B cell (primary cell): ENCODE data around the gene RAB43. TPM values are rescaled to one million over a fixed set of nuclear protein-coding genes. Genes with fewer than 3 reads are reported as not detected.

Experiments used
- ATAC-seq: fragments of 200-7000 bp; cut with Tn5 transposase; one replicate; pipeline ENCODE4 v1.10.0; 2021; ENCODE audit warnings: low read depth, mild to moderate bottlenecking, moderate number of reproducible peaks, moderate library complexity
- CTCF ChIA-PET: fragments of 350-600 bp; sonication (Branson Sonifier 250); formaldehyde crosslinking; loops from one replicate; lab custom pipeline; 2021; ENCODE audit warnings: antibody characterized with exemption, inconsistent platforms; lab: Charles Lee
- POLR2A ChIA-PET: fragments of 350-600 bp; sonication (Branson Sonifier 250); formaldehyde crosslinking; loops from one replicate; lab custom pipeline; 2021; ENCODE audit warnings: antibody characterized with exemption; lab: Charles Lee
- DNase-seq: peaks from one replicate; pipeline ENCODE4 v3.0.0; 2013
- H2AFZ ChIP-seq: 2 replicates; pipeline ENCODE4 v1.6.1; 2012; ENCODE audit warnings: mild to moderate bottlenecking, low read depth, low read length; ENCODE audit not compliant: insufficient read depth, poor library complexity, severe bottlenecking
- H3K27ac ChIP-seq, 2 donors: 1 replicate in 1 of 2; 2 replicates in 1 of 2; pipeline ENCODE4 v1.5.1; 2012 to 2013; ENCODE audit warnings: low read length in 2 of 2, mild to moderate bottlenecking in 2 of 2, moderate library complexity in 1 of 2
- H3K27me3 ChIP-seq, 4 experiments: fragments of 200-600 bp in 1 of 4; sonication (generic) in 1 of 4; replicated peaks in 1 of 4; 1 replicate in 2 of 4; 2 replicates in 2 of 4; pipeline versions ENCODE4 v1.6.1 to v1.7.0; 2013 to 2016; ENCODE audit warnings: low read length in 3 of 4, mild to moderate bottlenecking in 2 of 4, mixed read lengths in 1 of 4, moderate library complexity in 1 of 4; ENCODE audit not compliant: insufficient read depth in 4 of 4, control insufficient read depth in 3 of 4; ENCODE audit errors: control extremely low read depth in 1 of 4
- H3K36me3 ChIP-seq, 2 experiments: replicated peaks in 1 of 2; 1 replicate in 1 of 2; 2 replicates in 1 of 2; pipeline versions ENCODE4 v1.6.1 to v1.7.1; 2013; ENCODE audit warnings: low read length in 1 of 2; ENCODE audit not compliant: insufficient read depth in 2 of 2, control insufficient read depth in 1 of 2; ENCODE audit errors: control extremely low read depth in 1 of 2, extremely low read depth in 1 of 2
- H3K4me1 ChIP-seq, 2 donors: fragments of 200-600 bp in 1 of 2; sonication (generic) in 1 of 2; 1 replicate in 1 of 2; 2 replicates in 1 of 2; pipeline versions ENCODE4 v1.5.1 to v1.6.1; 2013 to 2017; ENCODE audit warnings: low read length in 2 of 2; ENCODE audit not compliant: control insufficient read depth in 2 of 2, insufficient read depth in 2 of 2
- H3K4me2 ChIP-seq: replicated peaks from 2 replicates; pipeline ENCODE3; 2012; ENCODE audit warnings: mild to moderate bottlenecking, low read depth, low read length; ENCODE audit not compliant: poor library complexity, severe bottlenecking
- H3K4me3 ChIP-seq, 5 experiments: fragments of 200-600 bp in 1 of 5; sonication (generic) in 1 of 5; 1 replicate in 3 of 5; 2 replicates in 2 of 5; pipeline versions ENCODE4 v1.5.1 to v1.7.0; 2011 to 2016; ENCODE audit warnings: low read length in 4 of 5, mild to moderate bottlenecking in 4 of 5, low read depth in 2 of 5, control low read depth in 1 of 5, moderate library complexity in 1 of 5; ENCODE audit not compliant: insufficient read depth in 1 of 5; ENCODE audit errors: control extremely low read depth in 1 of 5, extremely low read depth in 1 of 5
- H3K79me2 ChIP-seq: fragments of 200-600 bp; sonication (generic); one replicate; pipeline ENCODE4 v1.6.0; 2016; ENCODE audit warnings: low read length; ENCODE audit not compliant: control insufficient read depth, insufficient read depth
- H3K9ac ChIP-seq: fragments of 200-600 bp; sonication (generic); 2 replicates; pipeline ENCODE4 v1.6.1; 2017; ENCODE audit warnings: mild to moderate bottlenecking, low read length, moderate library complexity
- H3K9me3 ChIP-seq, 3 donors: one replicate each; pipeline versions ENCODE4 v1.6.1 to v1.7.1; 2013; ENCODE audit warnings: low read length in 2 of 3; ENCODE audit not compliant: control insufficient read depth in 2 of 3, insufficient read depth in 1 of 3; ENCODE audit errors: control extremely low read depth in 1 of 3
- H4K20me1 ChIP-seq: 2 replicates; pipeline ENCODE4 v1.6.0; 2012; ENCODE audit warnings: mild to moderate bottlenecking, low read length; ENCODE audit not compliant: insufficient read depth, control insufficient read depth, poor library complexity, severe bottlenecking
- H3K27ac Mint-ChIP-seq: one replicate; pipeline ENCODE4 v1.8.0; 2021; ENCODE audit warnings: mixed read lengths
- H3K27me3 Mint-ChIP-seq: one replicate; pipeline ENCODE4 v1.8.0; 2021; ENCODE audit warnings: mixed read lengths
- H3K4me1 Mint-ChIP-seq: one replicate; pipeline ENCODE4 v1.8.0; 2021; ENCODE audit warnings: mixed read lengths
- H3K4me3 Mint-ChIP-seq: one replicate; pipeline ENCODE4 v1.8.0; 2021; ENCODE audit warnings: mixed read lengths
- H3K9me3 Mint-ChIP-seq: one replicate; pipeline ENCODE4 v1.8.0; 2022; ENCODE audit warnings: mixed read lengths; ENCODE audit not compliant: insufficient read depth
- EZH2 ChIP-seq: IDR thresholded peaks from 2 replicates; pipeline ENCODE4 v1.6.1; 2012; ENCODE audit warnings: borderline replicate concordance, low read depth, mild to moderate bottlenecking, moderate library complexity, low read length; ENCODE audit not compliant: insufficient read depth, poor library complexity, severe bottlenecking
- WGBS: methylation state at CpG from one replicate; pipeline ENCODE4 v1.1.5; 2013; ENCODE audit warnings: missing lambda C conversion rate; ENCODE audit not compliant: insufficient coverage; 5-methylcytosine and 5-hydroxymethylcytosine counted together
- intact Hi-C: fragments of 100-400 bp; cut with micrococcal nuclease; formaldehyde crosslinking; loops from one replicate; pipeline ENCODE4 v1.10.0; 2022
- polyA plus RNA-seq: library from polyadenylated mRNA; depleted of rRNA; stranded (reverse); fragments of >200 nt; gene quantifications from 2 replicates; pipeline ENCODE4 v1.2.3, GENCODE V29; 2012
- total RNA-seq, 2 donors: library from RNA; stranded (reverse); fragments of 120-200 nt in 1 of 2; gene quantifications; 1 replicate in 1 of 2; 2 replicates in 1 of 2; pipeline versions ENCODE4 v1.2.3 to v1.2.4, GENCODE V29; 2013 to 2022
- TF ChIP-seq, protein P1 (sequence below): fragments of 200-600 bp; IDR thresholded peaks from one replicate; pipeline ENCODE4 v1.8.0; 2022; ENCODE audit warnings: antibody characterized with exemption, mild to moderate bottlenecking

RAB43 gene
- total and polyA plus RNA-seq, 2 donors (not counting 1 experiment from before 2014, with no cell fraction given): 7.6 to 14.3 TPM

DNA sequence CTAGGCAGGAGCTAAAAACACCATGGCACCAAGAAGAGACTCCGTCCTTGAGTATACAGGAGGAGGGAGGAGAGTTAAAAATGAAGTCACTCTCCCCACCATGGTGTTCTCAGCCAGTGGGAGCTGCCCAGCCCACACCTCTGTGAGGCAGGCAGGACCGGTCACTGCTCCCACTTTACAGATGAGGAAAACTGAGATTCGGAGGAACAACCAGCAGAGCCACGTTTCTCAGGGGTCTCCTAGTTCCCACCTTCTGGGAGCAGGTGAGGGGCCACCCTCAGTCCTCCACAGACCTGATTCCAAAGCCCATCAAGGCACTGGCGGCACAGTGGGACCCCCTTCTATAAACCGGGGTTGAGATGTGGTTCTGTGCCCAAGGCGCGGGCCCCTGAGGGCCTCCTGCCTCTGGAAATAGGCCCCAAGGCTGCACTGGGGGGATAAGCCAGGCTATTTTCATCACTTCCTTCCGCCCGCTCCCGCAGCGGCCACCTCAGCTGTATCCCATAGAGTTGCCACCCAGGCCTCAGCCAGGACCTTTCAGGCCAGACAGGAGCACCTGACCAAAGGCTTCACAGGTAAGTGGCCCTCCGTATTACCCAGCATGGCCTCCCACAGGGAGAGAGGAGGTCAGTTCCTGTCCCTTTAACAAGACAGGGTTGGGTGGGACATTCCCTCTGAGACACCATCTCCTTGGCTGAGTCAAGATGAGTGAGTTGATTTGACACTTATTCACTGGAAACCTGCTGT is 61.2 kb downstream of the RAB43 start, which contains the start of gene GP9:
TSS of gene GP9 (plus strand) at position 504 of the 747 bp plus-strand sequence. CDS start 961 bp downstream, outside the sequence.
- no peak within 1 kb of the TSS for H3K27ac Mint-ChIP-seq
- no peak for DNase-seq

More for the DNA sequence above, 61.2 kb downstream of the RAB43 start, which contains the start of gene GP9:
- Histone ChIP-seq H4K20me1 (no peaks in the 10 kb centered on the region), H3K27ac (no peak within 1 kb of the TSS), H2AFZ (no peak within 1 kb of the TSS), H3K4me1 (peaks cover 3 to 18% of the 10 kb centered on the region in 2 donors), H3K9me3 (peaks cover 0 to 4% (median 0%) of the 10 kb centered on the region in 3 donors), H3K79me2 (no peaks in the 10 kb centered on the region), H3K4me2 (no peak within 1 kb of the TSS), H3K9ac (no peak within 1 kb of the TSS), H3K36me3 (no peaks in the 10 kb centered on the region), H3K4me3 (no peak within 1 kb of the TSS), H3K27me3 (peaks cover 0 to 36% (median 7%) of the 10 kb centered on the region in 4 experiments)
- no peak within 1 kb of the TSS for H3K4me3 Mint-ChIP-seq
- TF ChIP-seq, protein P1, sequence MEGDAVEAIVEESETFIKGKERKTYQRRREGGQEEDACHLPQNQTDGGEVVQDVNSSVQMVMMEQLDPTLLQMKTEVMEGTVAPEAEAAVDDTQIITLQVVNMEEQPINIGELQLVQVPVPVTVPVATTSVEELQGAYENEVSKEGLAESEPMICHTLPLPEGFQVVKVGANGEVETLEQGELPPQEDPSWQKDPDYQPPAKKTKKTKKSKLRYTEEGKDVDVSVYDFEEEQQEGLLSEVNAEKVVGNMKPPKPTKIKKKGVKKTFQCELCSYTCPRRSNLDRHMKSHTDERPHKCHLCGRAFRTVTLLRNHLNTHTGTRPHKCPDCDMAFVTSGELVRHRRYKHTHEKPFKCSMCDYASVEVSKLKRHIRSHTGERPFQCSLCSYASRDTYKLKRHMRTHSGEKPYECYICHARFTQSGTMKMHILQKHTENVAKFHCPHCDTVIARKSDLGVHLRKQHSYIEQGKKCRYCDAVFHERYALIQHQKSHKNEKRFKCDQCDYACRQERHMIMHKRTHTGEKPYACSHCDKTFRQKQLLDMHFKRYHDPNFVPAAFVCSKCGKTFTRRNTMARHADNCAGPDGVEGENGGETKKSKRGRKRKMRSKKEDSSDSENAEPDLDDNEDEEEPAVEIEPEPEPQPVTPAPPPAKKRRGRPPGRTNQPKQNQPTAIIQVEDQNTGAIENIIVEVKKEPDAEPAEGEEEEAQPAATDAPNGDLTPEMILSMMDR: no peak
- no peak for TF ChIP-seq EZH2
- intact Hi-C loops: no loop called here
- peaks cover 32% of the 10 kb centered on the region for H3K27me3 Mint-ChIP-seq
- 23% methylated on average over 12 of the region's 13 CpGs for WGBS
- peaks cover 9% of the 10 kb centered on the region for H3K4me1 Mint-ChIP-seq
- POLR2A ChIA-PET: interaction anchor here (0.6 kb wide), 1 partner anchor 173 kb away, joined by 3 read pairs; no protein-coding TSS in a partner anchor
- H3K9me3 Mint-ChIP-seq: no peaks in the 10 kb centered on the region
- ATAC-seq: no peak
- CTCF ChIA-PET: no interaction called here
